ENCODE data around the gene ANK3. TPM values are rescaled to one million over a fixed set of nuclear protein-coding genes. Genes with fewer than 3 reads are reported as not detected.

Gene ANK3
- total RNA-seq, 2 donors from 2014 or later = 65.0 to 79.5 TPM

DNA sequence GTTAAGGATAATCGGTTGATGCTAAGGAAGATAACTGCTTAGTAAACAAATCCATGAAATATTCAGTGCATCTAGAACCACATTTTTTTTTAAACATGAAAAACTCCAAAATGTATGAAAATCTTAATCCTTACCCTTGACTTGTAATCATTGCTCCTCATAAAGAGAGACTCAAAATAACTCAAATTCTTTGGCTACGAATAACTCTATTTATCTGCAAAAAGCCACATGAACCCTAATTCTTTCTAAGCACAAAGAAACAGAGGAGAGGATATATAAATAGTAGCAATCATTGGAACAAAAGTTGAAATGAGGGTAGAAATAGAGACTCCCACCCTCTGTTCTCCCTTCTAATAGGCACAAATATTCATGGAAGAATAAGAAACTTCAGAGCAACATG is 40.2 kb downstream of the ANK3 start:
- H3K4me3 Mint-ChIP-seq = no peak overlapping the region
- H3K27ac ChIP-seq (ENCODE audit: low read depth, low read length) = no peak overlapping the region
- 95 to 100% methylated on average over 1 to 2 of the region's 2 CpGs for WGBS, 2 experiments (ENCODE audit: insufficient coverage in 1 of 2, insufficient read length in 1 of 2)
- no peaks in the 10 kb centered on the region for H3K27me3 ChIP-seq (ENCODE audit: control insufficient read depth, insufficient read depth, low read length, poor library complexity, severe bottlenecking)
- DNase-seq = no peak
- H3K9ac ChIP-seq (ENCODE audit: extremely low read depth, low read length, poor library complexity, severe bottlenecking) = no peak overlapping the region
- no peaks in the 10 kb centered on the region for H3K9me3 Mint-ChIP-seq
- H3K4me3 ChIP-seq (ENCODE audit: low read length) = no peak overlapping the region
- H3K4me1 ChIP-seq (ENCODE audit: control insufficient read depth, insufficient read depth, low read length) = peaks cover 8% of the 10 kb centered on the region
- no peaks in the 10 kb centered on the region for H3K36me3 Mint-ChIP-seq (ENCODE audit: low read depth)
- peaks cover 45% of the 10 kb centered on the region for H3K4me1 Mint-ChIP-seq
- H3K27ac Mint-ChIP-seq = no peak overlapping the region
- H3K27me3 Mint-ChIP-seq (ENCODE audit: insufficient read depth) = no peaks in the 10 kb centered on the region
- H3K9me3 ChIP-seq (ENCODE audit: control insufficient read depth, low read length) = no peaks in the 10 kb centered on the region
- TF ChIP-seq, protein P1, sequence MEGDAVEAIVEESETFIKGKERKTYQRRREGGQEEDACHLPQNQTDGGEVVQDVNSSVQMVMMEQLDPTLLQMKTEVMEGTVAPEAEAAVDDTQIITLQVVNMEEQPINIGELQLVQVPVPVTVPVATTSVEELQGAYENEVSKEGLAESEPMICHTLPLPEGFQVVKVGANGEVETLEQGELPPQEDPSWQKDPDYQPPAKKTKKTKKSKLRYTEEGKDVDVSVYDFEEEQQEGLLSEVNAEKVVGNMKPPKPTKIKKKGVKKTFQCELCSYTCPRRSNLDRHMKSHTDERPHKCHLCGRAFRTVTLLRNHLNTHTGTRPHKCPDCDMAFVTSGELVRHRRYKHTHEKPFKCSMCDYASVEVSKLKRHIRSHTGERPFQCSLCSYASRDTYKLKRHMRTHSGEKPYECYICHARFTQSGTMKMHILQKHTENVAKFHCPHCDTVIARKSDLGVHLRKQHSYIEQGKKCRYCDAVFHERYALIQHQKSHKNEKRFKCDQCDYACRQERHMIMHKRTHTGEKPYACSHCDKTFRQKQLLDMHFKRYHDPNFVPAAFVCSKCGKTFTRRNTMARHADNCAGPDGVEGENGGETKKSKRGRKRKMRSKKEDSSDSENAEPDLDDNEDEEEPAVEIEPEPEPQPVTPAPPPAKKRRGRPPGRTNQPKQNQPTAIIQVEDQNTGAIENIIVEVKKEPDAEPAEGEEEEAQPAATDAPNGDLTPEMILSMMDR (conservative IDR thresholded peaks at IDR 0.05) = no peak
- H3K36me3 ChIP-seq (ENCODE audit: control insufficient read depth, insufficient read depth, low read length) = no peaks in the 10 kb centered on the region

DNA sequence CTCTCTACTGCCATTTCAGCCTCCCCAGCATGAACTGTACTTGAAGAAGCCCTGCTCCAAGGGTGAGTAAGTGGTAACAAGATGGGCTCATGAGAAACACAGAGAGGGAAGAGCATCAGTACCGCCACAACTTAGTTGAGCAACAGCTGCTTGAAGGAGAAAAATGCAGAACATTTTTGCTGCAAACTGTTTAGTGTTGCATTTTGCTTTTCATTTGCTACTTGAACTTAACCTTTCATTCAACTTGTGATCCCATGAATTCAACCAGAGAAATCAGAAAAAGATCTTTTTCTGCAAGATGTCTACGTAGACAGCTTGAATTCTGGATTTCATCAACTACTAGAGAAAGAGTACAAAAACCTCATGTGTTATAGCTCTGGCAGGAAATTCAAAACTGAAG is 40.7 kb downstream of the ANK3 start:
- Histone ChIP-seq H3K27me3 (ENCODE audit: control insufficient read depth, insufficient read depth, low read length, poor library complexity, severe bottlenecking) (no peaks in the 10 kb centered on the region), H3K27ac (ENCODE audit: low read depth, low read length) (no peak overlapping the region), H3K9me3 (ENCODE audit: control insufficient read depth, low read length) (no peaks in the 10 kb centered on the region), H3K36me3 (ENCODE audit: control insufficient read depth, insufficient read depth, low read length) (no peaks in the 10 kb centered on the region), H3K9ac (ENCODE audit: extremely low read depth, low read length, poor library complexity, severe bottlenecking) (no peak overlapping the region), H3K4me1 (ENCODE audit: control insufficient read depth, insufficient read depth, low read length) (peaks cover 4% of the 10 kb centered on the region), H3K4me3 (ENCODE audit: low read length) (no peak overlapping the region)
- no peaks in the 10 kb centered on the region for H3K27me3 Mint-ChIP-seq (ENCODE audit: insufficient read depth)
- WGBS, 2 experiments (ENCODE audit: insufficient coverage in 1 of 2, insufficient read length in 1 of 2) = 96 to 97% methylated on average over 2 of the region's 2 CpGs
- H3K4me3 Mint-ChIP-seq = no peak overlapping the region
- no peak for DNase-seq
- H3K4me1 Mint-ChIP-seq = peaks cover 40% of the 10 kb centered on the region
- no peaks in the 10 kb centered on the region for H3K9me3 Mint-ChIP-seq
- no peak overlapping the region for H3K27ac Mint-ChIP-seq
- TF ChIP-seq, protein P1 (conservative IDR thresholded peaks at IDR 0.05) = no peak
- no peaks in the 10 kb centered on the region for H3K36me3 Mint-ChIP-seq (ENCODE audit: low read depth)

- H3K4me3 ChIP-seq (ENCODE audit: low read length) = no peak overlapping the region
- no peak for DNase-seq
- Mint-ChIP-seq H3K36me3 (ENCODE audit: low read depth) (no peaks in the 10 kb centered on the region), H3K27ac (no peak overlapping the region), H3K4me3 (no peak overlapping the region), H3K9me3 (no peaks in the 10 kb centered on the region), H3K27me3 (ENCODE audit: insufficient read depth) (no peaks in the 10 kb centered on the region), H3K4me1 (peaks cover 32% of the 10 kb centered on the region)
- H3K4me1 ChIP-seq (ENCODE audit: control insufficient read depth, insufficient read depth, low read length) = no peaks in the 10 kb centered on the region
- no peaks in the 10 kb centered on the region for H3K27me3 ChIP-seq (ENCODE audit: control insufficient read depth, insufficient read depth, low read length, poor library complexity, severe bottlenecking)
- 94% methylated on average over 1 of the region's 1 CpG; no CpG with 5 or more reads in 1 of the 2 experiments for WGBS, 2 experiments (ENCODE audit: insufficient coverage in 1 of 2, insufficient read length in 1 of 2)
- no peaks in the 10 kb centered on the region for H3K9me3 ChIP-seq (ENCODE audit: control insufficient read depth, low read length)
- TF ChIP-seq, protein P1 (conservative IDR thresholded peaks at IDR 0.05) = no peak
- no peaks in the 10 kb centered on the region for H3K36me3 ChIP-seq (ENCODE audit: control insufficient read depth, insufficient read depth, low read length)
- no peak overlapping the region for H3K9ac ChIP-seq (ENCODE audit: extremely low read depth, low read length, poor library complexity, severe bottlenecking)
- no peak overlapping the region for H3K27ac ChIP-seq (ENCODE audit: low read depth, low read length)
These were observed 42.4 kb downstream of the ANK3 start for GRCh38 chr10:60347270-60347669.
